ENCODE data around the gene ZNF470. TPM values are rescaled to one million over a fixed set of nuclear protein-coding genes. Genes with fewer than 3 reads are reported as not detected.

ZNF470 gene
- total and polyA plus RNA-seq, 9 of the 15 experiments (the other 6 are each of a cell fraction or from before 2014, with no cell fraction given): 0.03 TPM; not detected in 8

DNA sequence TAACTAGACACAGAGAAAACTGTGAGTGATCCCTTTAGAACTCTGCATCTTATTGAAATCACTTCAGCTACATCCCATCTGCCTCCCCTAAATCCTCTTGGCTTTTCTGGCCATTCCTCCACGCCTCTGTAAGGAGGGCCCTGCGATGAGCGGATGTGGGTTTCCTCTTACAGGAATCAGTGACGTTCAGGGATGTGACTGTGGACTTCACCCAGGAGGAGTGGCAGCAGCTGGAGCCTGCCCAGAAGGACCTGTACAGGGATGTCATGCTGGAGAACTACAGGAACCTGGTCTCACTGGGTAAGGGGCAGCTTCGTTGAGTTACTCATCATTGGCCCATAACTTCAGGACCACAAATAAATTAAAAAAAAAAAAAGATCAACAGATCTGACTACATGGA, 46.4 kb downstream of the ZNF470 start (continued):
- TF ChIP-seq PCBP2 (IDR thresholded peaks at IDR 0.05; ENCODE audit: low read depth, low read length, poor library complexity, severe bottlenecking) (no peak), GTF2F1 (IDR thresholded peaks at IDR 0.05; ENCODE audit: low read depth, low read length) (no peak), TOE1 (IDR thresholded peaks at IDR 0.05; ENCODE audit: borderline replicate concordance) (no peak), TOE1 (CRISPR knock-in tag; IDR thresholded peaks at IDR 0.05; ENCODE audit: borderline replicate concordance, low read depth) (no peak)

DNA sequence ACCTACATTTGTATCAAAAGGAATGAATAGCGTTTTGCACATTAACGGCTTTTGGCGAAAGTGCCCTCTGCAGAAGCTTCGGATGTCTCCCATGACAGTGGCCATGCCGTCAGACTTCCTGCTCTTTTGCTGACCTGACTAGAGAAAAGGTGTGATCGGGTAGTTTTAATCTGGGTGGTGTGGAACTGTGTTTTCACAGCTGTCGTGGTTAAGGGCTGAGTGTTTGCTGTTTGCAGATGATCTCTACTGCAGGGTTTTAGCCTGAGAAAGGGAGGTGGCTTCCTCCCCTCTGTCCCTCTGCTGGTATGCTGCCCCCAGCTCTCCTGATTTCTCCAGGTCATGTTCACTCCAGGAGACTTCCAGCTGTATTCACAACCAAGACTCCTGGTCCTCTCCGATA, 50.3 kb downstream of the ZNF470 start:
- Histone ChIP-seq H3K4me2 (ENCODE audit: insufficient read depth, low read length) (no peak overlapping the region), H3K4me1 (replicated peaks in 1 of 2; ENCODE audit: control insufficient read depth in 2 of 2, insufficient read depth in 2 of 2, low read length in 2 of 2) (no peaks in the 10 kb centered on the region), H2AFZ (ENCODE audit: low read depth, low read length) (no peak overlapping the region), H3K9me1 (ENCODE audit: control insufficient read depth, insufficient read depth, low read length) (no peaks in the 10 kb centered on the region), H3K4me3 (no peak overlapping the region), H3K27me3 (ENCODE audit: control insufficient read depth in 2 of 2, insufficient read depth in 2 of 2, low read length in 2 of 2) (no peaks in the 10 kb centered on the region), H3K79me2 (ENCODE audit: control insufficient read depth, insufficient read depth, low read length) (no peaks in the 10 kb centered on the region), H3K9ac (ENCODE audit: insufficient read depth in 1 of 2, low read depth in 2 of 2, low read length in 2 of 2) (no peak overlapping the region), H3K36me3 (ENCODE audit: control insufficient read depth, insufficient read depth, low read length) (no peaks in the 10 kb centered on the region), H3K27ac (ENCODE audit: extremely low read depth, low read depth, low read length) (no peak overlapping the region), H3K9me3 (replicated peaks; ENCODE audit: control insufficient read depth, insufficient read depth, low read depth, low read length) (peaks cover 2% of the 10 kb centered on the region; the same call in 1 of the 2 replicates), H4K20me1 (replicated peaks; ENCODE audit: control insufficient read depth, insufficient read depth, low read length) (no peaks in the 10 kb centered on the region)
- in situ Hi-C loops (cut with MboI): no loop called here
- CTCF ChIA-PET (ENCODE audit: low intra/inter-chr PET ratio): no interaction called here
- FAIRE-seq (no peak), DNase-seq (ENCODE audit: extremely low read depth in 1 of 4, low spot score in 3 of 4) (no peak), ATAC-seq (no peak)
- no TSS peak for BruUV-seq (replicated peaks)
- intact Hi-C loops (cut with micrococcal nuclease): no loop called here
- TF ChIP-seq CBX8 (IDR thresholded peaks at IDR 0.05; ENCODE audit: borderline replicate concordance, extremely low read depth, low read depth, low read length, poor library complexity, severe bottlenecking) (no peak), ZNF696 (CRISPR knock-in tag; conservative IDR thresholded peaks at IDR 0.05) (no peak), MTA2 (IDR thresholded peaks at IDR 0.05; ENCODE audit: low read depth) (no peak), ZNF239 (CRISPR knock-in tag; IDR thresholded peaks at IDR 0.05) (no peak), FOXK2 (conservative IDR thresholded peaks at IDR 0.05 in 1 of 2, IDR thresholded peaks at IDR 0.05 in 1 of 2; ENCODE audit: low read depth in 2 of 2) (no peak), STAG1 (CRISPR knock-in tag; IDR thresholded peaks at IDR 0.05; ENCODE audit: borderline replicate concordance) (no peak), SLC30A9 (CRISPR knock-in tag; IDR thresholded peaks at IDR 0.05) (no peak), FUS (optimal IDR thresholded peaks at IDR 0.05; ENCODE audit: low read depth, low read length) (no peak), ETV6 (IDR thresholded peaks at IDR 0.05; ENCODE audit: borderline replicate concordance in 1 of 2, low read depth in 2 of 2, low read length in 1 of 2) (no peak), ETV6 (CRISPR knock-in tag; IDR thresholded peaks at IDR 0.05; ENCODE audit: borderline replicate concordance) (no peak)
- TF ChIP-seq, protein P1, sequence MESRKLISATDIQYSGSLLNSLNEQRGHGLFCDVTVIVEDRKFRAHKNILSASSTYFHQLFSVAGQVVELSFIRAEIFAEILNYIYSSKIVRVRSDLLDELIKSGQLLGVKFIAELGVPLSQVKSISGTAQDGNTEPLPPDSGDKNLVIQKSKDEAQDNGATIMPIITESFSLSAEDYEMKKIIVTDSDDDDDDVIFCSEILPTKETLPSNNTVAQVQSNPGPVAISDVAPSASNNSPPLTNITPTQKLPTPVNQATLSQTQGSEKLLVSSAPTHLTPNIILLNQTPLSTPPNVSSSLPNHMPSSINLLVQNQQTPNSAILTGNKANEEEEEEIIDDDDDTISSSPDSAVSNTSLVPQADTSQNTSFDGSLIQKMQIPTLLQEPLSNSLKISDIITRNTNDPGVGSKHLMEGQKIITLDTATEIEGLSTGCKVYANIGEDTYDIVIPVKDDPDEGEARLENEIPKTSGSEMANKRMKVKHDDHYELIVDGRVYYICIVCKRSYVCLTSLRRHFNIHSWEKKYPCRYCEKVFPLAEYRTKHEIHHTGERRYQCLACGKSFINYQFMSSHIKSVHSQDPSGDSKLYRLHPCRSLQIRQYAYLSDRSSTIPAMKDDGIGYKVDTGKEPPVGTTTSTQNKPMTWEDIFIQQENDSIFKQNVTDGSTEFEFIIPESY (CRISPR knock-in tag; IDR thresholded peaks at IDR 0.05): no peak
- TF ChIP-seq, protein P2, sequence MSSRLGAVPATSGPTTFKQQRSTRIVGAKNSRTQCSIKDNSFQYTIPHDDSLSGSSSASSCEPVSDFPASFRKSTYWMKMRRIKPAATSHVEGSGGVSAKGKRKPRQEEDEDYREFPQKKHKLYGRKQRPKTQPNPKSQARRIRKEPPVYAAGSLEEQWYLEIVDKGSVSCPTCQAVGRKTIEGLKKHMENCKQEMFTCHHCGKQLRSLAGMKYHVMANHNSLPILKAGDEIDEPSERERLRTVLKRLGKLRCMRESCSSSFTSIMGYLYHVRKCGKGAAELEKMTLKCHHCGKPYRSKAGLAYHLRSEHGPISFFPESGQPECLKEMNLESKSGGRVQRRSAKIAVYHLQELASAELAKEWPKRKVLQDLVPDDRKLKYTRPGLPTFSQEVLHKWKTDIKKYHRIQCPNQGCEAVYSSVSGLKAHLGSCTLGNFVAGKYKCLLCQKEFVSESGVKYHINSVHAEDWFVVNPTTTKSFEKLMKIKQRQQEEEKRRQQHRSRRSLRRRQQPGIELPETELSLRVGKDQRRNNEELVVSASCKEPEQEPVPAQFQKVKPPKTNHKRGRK (tag; IDR thresholded peaks at IDR 0.05): no peak
- POLR2A ChIA-PET: no interaction called here
- 2% methylated on average over 8 of the region's 8 CpGs for WGBS (ENCODE audit: insufficient coverage, low coverage, missing lambda C conversion rate)

Data from K562 (cell line).